K562 (cell line): ENCODE measurements around the gene PRKAR1B. TPM values are rescaled to one million over a fixed set of nuclear protein-coding genes. Genes with fewer than 3 reads are reported as not detected.
A peak's percentile ranks its signal among the peaks of the same experiment; 100 is the strongest.

ENCODE experiments used
- ATAC-seq: fragments of 200-7000 bp; cut with Tn5 transposase; 3 replicates; pipeline ENCODE4 v1.9.1; 2020; ENCODE audit warnings: moderate library complexity
- BruUV-seq: library from RNA; stranded (reverse); fragments of 400-500 nt; replicated peaks from 2 replicates; lab custom pipeline; 2021; lab: Mats Ljungman, UMichigan
- CTCF ChIA-PET: fragments of 300-600 bp; formaldehyde crosslinking; extraction: SDS; loops from one replicate; lab custom pipeline; 2021; ENCODE audit warnings: low intra/inter-chr PET ratio; lab: Yijun Ruan, JAX
- POLR2A ChIA-PET: fragments of 300-600, 350-650 bp; sonication (Branson Sonifier 250); formaldehyde crosslinking; extraction: SDS; loops from one replicate; lab custom pipeline; 2021; ENCODE audit warnings: antibody characterized with exemption, inconsistent platforms; lab: Yijun Ruan, JAX
- DNase-seq, 4 experiments: peaks; one replicate each; pipeline versions ENCODE4 v3.0.0 to v3.0.0-alpha.2; 2011 to 2018; ENCODE audit warnings: low spot score in 3 of 4, mixed read lengths in 3 of 4; ENCODE audit errors: extremely low read depth in 1 of 4
- FAIRE-seq: peaks from 2 replicates; lab custom pipeline; 2011; peaks lifted over from hg19 to GRCh38; lab: Jason Lieb, UNC
- H2AFZ ChIP-seq: 2 replicates; pipeline ENCODE4 v1.6.0; 2011; ENCODE audit warnings: low read depth, low read length, control low read depth, inconsistent platforms
- H3K27ac ChIP-seq: fragments of 200-600 bp; 3 replicates; pipeline ENCODE4 v1.8.0; 2011; ENCODE audit warnings: low read depth, mild to moderate bottlenecking, control low read depth, inconsistent platforms, low read length, moderate library complexity, mixed read lengths; ENCODE audit errors: extremely low read depth
- H3K27me3 ChIP-seq, 2 experiments: fragments of 300-600 bp in 1 of 2; 2 replicates in 1 of 2; 3 replicates in 1 of 2; pipeline versions ENCODE4 v1.6.0 to v1.8.0; 2011; ENCODE audit warnings: inconsistent platforms in 2 of 2, low read length in 2 of 2, mild to moderate bottlenecking in 1 of 2, mixed read lengths in 1 of 2, moderate library complexity in 1 of 2; ENCODE audit not compliant: control insufficient read depth in 2 of 2, insufficient read depth in 2 of 2
- H3K36me3 ChIP-seq: fragments of 300-600 bp; 3 replicates; pipeline ENCODE4 v1.8.0; 2011; ENCODE audit warnings: mild to moderate bottlenecking, low read length, inconsistent platforms; ENCODE audit not compliant: control insufficient read depth, insufficient read depth
- H3K4me1 ChIP-seq, 2 experiments: fragments of 200-600 bp in 1 of 2; replicated peaks in 1 of 2; 2 replicates in 1 of 2; 3 replicates in 1 of 2; pipeline versions ENCODE4 v1.5.1 to v1.8.0; 2011; ENCODE audit warnings: inconsistent platforms in 2 of 2, low read length in 2 of 2, mild to moderate bottlenecking in 1 of 2, mixed read lengths in 1 of 2, moderate library complexity in 1 of 2; ENCODE audit not compliant: control insufficient read depth in 2 of 2, insufficient read depth in 2 of 2
- H3K4me2 ChIP-seq: 2 replicates; pipeline ENCODE4 v1.6.1; 2011; ENCODE audit warnings: low read length, control low read depth, inconsistent platforms, mixed read lengths; ENCODE audit not compliant: insufficient read depth
- H3K4me3 ChIP-seq: fragments of 200-600 bp; sonication (generic), shearing (Covaris generic); 2 replicates; pipeline ENCODE4 v1.5.1; 2016; ENCODE audit warnings: control low read depth, inconsistent platforms
- H3K79me2 ChIP-seq: fragments of 200-600 bp; 3 replicates; pipeline ENCODE4 v1.8.0; 2011; ENCODE audit warnings: low read length, inconsistent platforms; ENCODE audit not compliant: control insufficient read depth, insufficient read depth
- H3K9ac ChIP-seq, 2 experiments: 2 replicates each; pipeline versions ENCODE4 v1.6.0 to v1.6.1; 2011; ENCODE audit warnings: low read depth in 2 of 2, low read length in 2 of 2, control low read depth in 1 of 2, inconsistent platforms in 1 of 2, mild to moderate bottlenecking in 1 of 2, mixed read lengths in 1 of 2; ENCODE audit not compliant: insufficient read depth in 1 of 2
- H3K9me1 ChIP-seq: one replicate; pipeline ENCODE4 v1.6.0; 2011; ENCODE audit warnings: inconsistent platforms, mild to moderate bottlenecking, low read length, moderate library complexity; ENCODE audit not compliant: control insufficient read depth, insufficient read depth
- H3K9me3 ChIP-seq: replicated peaks from 2 replicates; pipeline ENCODE4 v1.5.1; 2011; ENCODE audit warnings: low read depth, low read length, inconsistent platforms; ENCODE audit not compliant: control insufficient read depth, insufficient read depth
- H4K20me1 ChIP-seq: replicated peaks from 2 replicates; pipeline ENCODE4 v1.6.1; 2011; ENCODE audit warnings: low read length, inconsistent platforms, mixed read lengths; ENCODE audit not compliant: control insufficient read depth, insufficient read depth
- RBBP5 ChIP-seq: fragments of 200-600 bp; sonication (generic); IDR thresholded peaks from 2 replicates; pipeline ENCODE4 v1.6.1; 2012; ENCODE audit warnings: borderline replicate concordance, mild to moderate bottlenecking, low read length, control low read depth, inconsistent platforms; ENCODE audit not compliant: insufficient read depth, poor library complexity, severe bottlenecking
- RBM25 ChIP-seq: fragments of 200-400 bp; formaldehyde crosslinking; IDR thresholded peaks from 2 replicates; pipeline ENCODE4 v1.6.1; 2018; ENCODE audit warnings: low read length, low read depth, moderate library complexity; ENCODE audit not compliant: severe bottlenecking
- SMAD3 ChIP-seq: fragments of 450-650 bp; formaldehyde crosslinking; conservative IDR thresholded peaks from 2 replicates; pipeline ENCODE4 v1.4.0; 2020; ENCODE audit warnings: mild to moderate bottlenecking
- ZFX ChIP-seq: sonication (generic); formaldehyde crosslinking; IDR thresholded peaks from 2 replicates; pipeline ENCODE4 v1.8.0; 2022; ENCODE audit warnings: mild to moderate bottlenecking, missing genetic modification reagents, moderate library complexity
- ZNF121 ChIP-seq: sonication (generic); formaldehyde crosslinking; conservative IDR thresholded peaks from 2 replicates; pipeline ENCODE4 v1.8.0; 2022; ENCODE audit warnings: missing genetic modification reagents
- ZNF224 ChIP-seq: sonication (generic); formaldehyde crosslinking; IDR thresholded peaks from 2 replicates; pipeline ENCODE4 v1.8.0; 2022; ENCODE audit warnings: mild to moderate bottlenecking, missing genetic modification reagents
- WGBS: fragments of 100-300 bp; shearing (Covaris generic); methylation state at CpG from one replicate; pipeline ENCODE4 v1.1.6; 2016; ENCODE audit warnings: low coverage, mixed read lengths; ENCODE audit not compliant: insufficient coverage; ENCODE audit errors: missing lambda C conversion rate; 5-methylcytosine and 5-hydroxymethylcytosine counted together
- in situ Hi-C: fragments of 300-500 bp; cut with MboI; formaldehyde crosslinking; loops from 4 replicates; pipeline ENCODE4 v1.15.0; 2018; ENCODE audit warnings: inconsistent platforms, mixed read lengths
- intact Hi-C: fragments of 100-400 bp; cut with micrococcal nuclease; formaldehyde crosslinking; loops from 2 replicates; pipeline ENCODE4 v1.14.2; 2022
- polyA plus RNA-seq, 8 experiments: library from polyadenylated mRNA; depleted of rRNA in 4 of 8; stranded (reverse) in 5 of 8; unstranded in 3 of 8; fragments of >200 nt; fragmentation: Nextera tagmentation in 2 of 8; fragmentation: Illumina TruSeq in 1 of 8; extraction: Ambion mirVana in 2 of 8; extraction: Trizol in 1 of 8; gene quantifications; 2 replicates each; pipeline versions ENCODE4 v1.2.1 to v1.2.3, GENCODE V29; 2011 to 2014; ENCODE audit warnings: inconsistent platforms in 1 of 8, missing spikeins in 1 of 8
- total RNA-seq, 7 experiments: library from RNA; depleted of rRNA in 6 of 7; stranded (reverse); fragments of >200 nt in 6 of 7; fragmentation: Illumina TruSeq in 2 of 7; extraction: Trizol in 2 of 7; gene quantifications; 2 replicates each; pipeline versions ENCODE4 v1.2.1 to v1.2.3, GENCODE V29; 2011 to 2021; ENCODE audit warnings: low replicate concordance in 1 of 7

The PRKAR1B gene
- total and polyA plus RNA-seq, 9 of the 15 experiments (the other 6 are each of a cell fraction or from before 2014, with no cell fraction given) = 0.99 to 30.5 (median 12.7) TPM

DNA sequence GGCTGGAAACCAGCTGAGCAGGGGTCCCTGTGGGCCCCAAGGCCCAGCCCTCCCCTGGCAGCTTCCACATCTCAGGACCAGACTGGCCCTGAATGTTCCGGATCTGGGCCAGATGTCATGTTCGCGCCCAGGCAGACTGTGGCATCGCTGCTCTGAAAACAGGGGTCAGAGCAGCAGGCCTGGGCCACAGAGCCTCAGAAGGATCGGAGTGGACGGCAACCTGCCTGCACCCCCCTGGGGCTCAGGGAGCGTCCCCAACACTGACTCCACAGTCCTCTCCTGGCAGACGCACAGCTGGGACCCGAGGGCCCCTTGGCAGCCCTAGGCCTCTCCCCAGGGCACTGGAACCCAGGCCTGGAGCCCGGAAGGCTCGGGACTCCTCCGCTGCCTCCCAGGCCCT, 91.9 kb downstream of the PRKAR1B start:
- Histone ChIP-seq H3K27me3 (no peaks in the 10 kb centered on the region), H3K36me3 (0 out of 3 replicates have a peak, but pooled peaks cover 5% of the 10 kb centered on the region), H3K9me3 (no peaks in the 10 kb centered on the region), H3K9me1 (no peaks in the 10 kb centered on the region), H3K4me3 (peak overlapping the region; percentile 38), H3K4me1 (peaks cover 4 to 34% of the 10 kb centered on the region in 2 experiments; a peak in 3 of 5 replicates), H3K79me2 (peaks cover 25% of the 10 kb centered on the region), H4K20me1 (no peaks in the 10 kb centered on the region), H3K9ac (peak overlapping the region; percentile 40 to 83; a peak in 3 of 4 replicates), H3K27ac (peak overlapping the region; percentile 54; the same call in 2 of the 3 replicates), H2AFZ (no peak overlapping the region), H3K4me2 (peak overlapping the region; percentile 86)
- no peak for FAIRE-seq
- DNase-seq = no peak
- peak; percentile 26 for ATAC-seq
- CTCF ChIA-PET = interaction anchor here (1.3 kb wide), 1 partner anchor 313 kb away, joined by 3 read pairs; no protein-coding TSS in a partner anchor
- in situ Hi-C loops = no loop called here
- intact Hi-C loops = loop anchor here (5.0 kb wide), 1 partner anchor 118 kb away; the partner anchor contains the start of gene PDGFA
- BruUV-seq = no TSS peak
- WGBS = 55% methylated on average over 10 of the region's 12 CpGs
- POLR2A ChIA-PET = interaction anchor here (0.6 to 1.7 kb wide), 3 partner anchors 8 to 465 kb away, joined by 3 to 7 read pairs (median 3); no protein-coding TSS in a partner anchor
- TF ChIP-seq RBBP5 (peak; percentile 24), ZFX (CRISPR knock-in tag) (0 out of 2 replicates have a peak, but pooled peaks have one; percentile 21), ZNF224 (CRISPR knock-in tag) (no peak)

DNA sequence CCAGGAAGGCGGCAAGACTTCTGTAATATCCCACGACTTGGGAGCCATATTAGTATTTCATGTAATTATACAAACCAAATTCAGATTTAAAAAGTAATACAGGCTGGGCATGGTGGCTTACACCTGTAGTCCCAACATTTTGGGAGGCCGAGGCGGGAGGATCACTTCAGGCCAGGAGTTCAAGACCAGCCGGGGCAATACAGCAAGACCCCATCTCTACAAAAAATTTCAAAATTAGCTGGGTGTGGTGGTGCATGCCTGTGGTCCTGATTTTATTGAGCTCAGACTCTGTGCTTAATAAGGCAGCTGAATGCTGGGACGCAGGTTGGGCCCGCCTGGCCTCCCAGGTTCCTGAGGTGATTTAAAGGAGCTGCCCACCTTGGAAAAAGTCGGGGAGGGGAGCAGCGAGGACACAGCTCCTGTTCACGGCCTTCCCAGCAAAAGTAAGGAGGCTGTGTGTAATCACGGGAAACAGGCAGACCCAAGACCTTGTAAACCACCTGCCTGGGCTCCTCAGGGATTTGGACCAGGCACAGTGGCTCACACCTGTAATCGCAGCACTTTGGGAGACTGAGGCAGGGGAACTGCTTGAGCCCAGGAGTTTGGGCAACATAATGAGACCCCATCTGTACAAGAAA, 93.6 kb downstream of the PRKAR1B start:
- H3K27ac ChIP-seq = no peak overlapping the region
- no TSS peak for BruUV-seq
- TF ChIP-seq ZNF121 (CRISPR knock-in tag) (peak; percentile 91), SMAD3 (CRISPR knock-in tag) (no peak), RBM25 (peak; percentile 59)
- TF ChIP-seq, all 486 proteins: peak for 2
- Histone ChIP-seq H3K27me3 (no peaks in the 10 kb centered on the region), H3K9ac (no peak overlapping the region), H4K20me1 (no peaks in the 10 kb centered on the region), H2AFZ (no peak overlapping the region), H3K79me2 (peaks cover 25% of the 10 kb centered on the region), H3K4me2 (no peak overlapping the region), H3K36me3 (0 out of 3 replicates have a peak, but pooled peaks cover 5% of the 10 kb centered on the region), H3K9me3 (no peaks in the 10 kb centered on the region), H3K4me1 (peaks cover 4 to 40% of the 10 kb centered on the region in 2 experiments; a peak in 3 of 5 replicates), H3K4me3 (no peak overlapping the region), H3K9me1 (no peaks in the 10 kb centered on the region)
- no peak for FAIRE-seq
- ChIA-PET CTCF (no interaction called here), POLR2A (no interaction called here)
- no peak for ATAC-seq
- intact Hi-C loops = no loop called here
- WGBS = 98% methylated on average over 12 of the region's 12 CpGs
- in situ Hi-C loops = no loop called here
- no peak for DNase-seq
